Measurements from ENCODE around the gene PIGZ.

- TF ChIP-seq CTCF (IDR thresholded peaks at IDR 0.05) (no peak), POLR2A (IDR thresholded peaks at IDR 0.05) (no peak)
Observed at GRCh38 chr3:196983186-196983585, 14.6 kb upstream of the PIGZ start.

All from uterus (tissue), 2 donors.